ENCODE measurements around the gene RAPGEF6.

- no peak for TF ChIP-seq CTCF (IDR thresholded peaks at IDR 0.05; ENCODE audit: poor library complexity, severe bottlenecking)
- TF ChIP-seq, protein P1, sequence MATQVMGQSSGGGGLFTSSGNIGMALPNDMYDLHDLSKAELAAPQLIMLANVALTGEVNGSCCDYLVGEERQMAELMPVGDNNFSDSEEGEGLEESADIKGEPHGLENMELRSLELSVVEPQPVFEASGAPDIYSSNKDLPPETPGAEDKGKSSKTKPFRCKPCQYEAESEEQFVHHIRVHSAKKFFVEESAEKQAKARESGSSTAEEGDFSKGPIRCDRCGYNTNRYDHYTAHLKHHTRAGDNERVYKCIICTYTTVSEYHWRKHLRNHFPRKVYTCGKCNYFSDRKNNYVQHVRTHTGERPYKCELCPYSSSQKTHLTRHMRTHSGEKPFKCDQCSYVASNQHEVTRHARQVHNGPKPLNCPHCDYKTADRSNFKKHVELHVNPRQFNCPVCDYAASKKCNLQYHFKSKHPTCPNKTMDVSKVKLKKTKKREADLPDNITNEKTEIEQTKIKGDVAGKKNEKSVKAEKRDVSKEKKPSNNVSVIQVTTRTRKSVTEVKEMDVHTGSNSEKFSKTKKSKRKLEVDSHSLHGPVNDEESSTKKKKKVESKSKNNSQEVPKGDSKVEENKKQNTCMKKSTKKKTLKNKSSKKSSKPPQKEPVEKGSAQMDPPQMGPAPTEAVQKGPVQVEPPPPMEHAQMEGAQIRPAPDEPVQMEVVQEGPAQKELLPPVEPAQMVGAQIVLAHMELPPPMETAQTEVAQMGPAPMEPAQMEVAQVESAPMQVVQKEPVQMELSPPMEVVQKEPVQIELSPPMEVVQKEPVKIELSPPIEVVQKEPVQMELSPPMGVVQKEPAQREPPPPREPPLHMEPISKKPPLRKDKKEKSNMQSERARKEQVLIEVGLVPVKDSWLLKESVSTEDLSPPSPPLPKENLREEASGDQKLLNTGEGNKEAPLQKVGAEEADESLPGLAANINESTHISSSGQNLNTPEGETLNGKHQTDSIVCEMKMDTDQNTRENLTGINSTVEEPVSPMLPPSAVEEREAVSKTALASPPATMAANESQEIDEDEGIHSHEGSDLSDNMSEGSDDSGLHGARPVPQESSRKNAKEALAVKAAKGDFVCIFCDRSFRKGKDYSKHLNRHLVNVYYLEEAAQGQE (IDR thresholded peaks at IDR 0.05; ENCODE audit: borderline replicate concordance): no peak
- TF ChIP-seq MXI1 (conservative IDR thresholded peaks at IDR 0.05; ENCODE audit: poor library complexity, severe bottlenecking): no peak
- no peak for TF ChIP-seq POLR2AphosphoS5 (IDR thresholded peaks at IDR 0.05)
- no peak for TF ChIP-seq RAD21 (conservative IDR thresholded peaks at IDR 0.05)
- no peak for TF ChIP-seq EZH2 (IDR thresholded peaks at IDR 0.05; ENCODE audit: borderline replicate concordance, insufficient read depth, low read length, poor library complexity, severe bottlenecking)
- no peak for TF ChIP-seq EP300 (conservative IDR thresholded peaks at IDR 0.05; ENCODE audit: poor library complexity, severe bottlenecking)
These were observed 54.9 kb downstream of the RAPGEF6 start for GRCh38 chr5:131579917-131580671.

Data from neural cell (in vitro differentiated cells).